H9 (cell line): Measurements from ENCODE around the gene NPAS2. TPM values are rescaled to one million over a fixed set of nuclear protein-coding genes. Genes with fewer than 3 reads are reported as not detected.

Experiments
- DNase-seq: peaks from one replicate; pipeline ENCODE4 v3.0.0-alpha.2; 2017
- H2AFZ ChIP-seq: one replicate; pipeline ENCODE4 v1.6.1; 2013; ENCODE audit warnings: mild to moderate bottlenecking, low read length, control low read depth, moderate library complexity
- H2AK5ac ChIP-seq: 2 replicates; pipeline ENCODE4 v1.6.1; 2013; ENCODE audit warnings: low read length, control low read depth, mixed read lengths; ENCODE audit not compliant: insufficient read length
- H2BK120ac ChIP-seq: one replicate; pipeline ENCODE4 v1.6.1; 2013; ENCODE audit warnings: low read depth, mild to moderate bottlenecking, low read length, control low read depth, inconsistent platforms; ENCODE audit not compliant: poor library complexity, severe bottlenecking
- H2BK12ac ChIP-seq: 2 replicates; pipeline ENCODE4 v1.6.1; 2013; ENCODE audit warnings: low read length, control low read depth, mixed read lengths, low read depth; ENCODE audit not compliant: insufficient read length
- H2BK15ac ChIP-seq: 2 replicates; pipeline ENCODE4 v1.6.1; 2013; ENCODE audit warnings: low read depth, low read length, control low read depth
- H2BK20ac ChIP-seq: one replicate; pipeline ENCODE4 v1.6.1; 2013; ENCODE audit warnings: low read depth, mild to moderate bottlenecking, low read length, control low read depth, inconsistent platforms; ENCODE audit not compliant: poor library complexity, severe bottlenecking
- H2BK5ac ChIP-seq: 2 replicates; pipeline ENCODE4 v1.6.1; 2013; ENCODE audit warnings: low read length, control low read depth, mixed read lengths; ENCODE audit not compliant: insufficient read length
- H3K14ac ChIP-seq: 2 replicates; pipeline ENCODE4 v1.6.1; 2013; ENCODE audit warnings: low read length, control low read depth; ENCODE audit not compliant: insufficient read depth
- H3K18ac ChIP-seq: 2 replicates; pipeline ENCODE4 v1.6.1; 2013; ENCODE audit warnings: low read depth, mild to moderate bottlenecking, mixed read lengths, low read length, control low read depth; ENCODE audit not compliant: insufficient read length
- H3K23ac ChIP-seq: 2 replicates; pipeline ENCODE4 v1.6.1; 2013; ENCODE audit warnings: low read length, control low read depth, mixed read lengths, low read depth; ENCODE audit not compliant: insufficient read length
- H3K23me2 ChIP-seq: 2 replicates; pipeline ENCODE4 v1.6.1; 2013; ENCODE audit warnings: low read depth, mild to moderate bottlenecking, mixed read lengths, low read length, control low read depth; ENCODE audit not compliant: insufficient read length, poor library complexity, severe bottlenecking
- H3K27ac ChIP-seq: 2 replicates; pipeline ENCODE4 v1.5.1; 2013; ENCODE audit warnings: low read length, control low read depth, mixed read lengths, low read depth; ENCODE audit not compliant: insufficient read length
- H3K27me3 ChIP-seq: 2 replicates; pipeline ENCODE4 v1.6.1; 2013; ENCODE audit warnings: low read length, control low read depth, inconsistent platforms; ENCODE audit not compliant: insufficient read depth
- H3K4ac ChIP-seq: 2 replicates; pipeline ENCODE4 v1.6.1; 2013; ENCODE audit warnings: low read depth, mild to moderate bottlenecking, control low read depth, inconsistent platforms, low read length, moderate library complexity
- H3K4me1 ChIP-seq: 2 replicates; pipeline ENCODE4 v1.6.1; 2013; ENCODE audit warnings: low read length, control low read depth, inconsistent platforms; ENCODE audit not compliant: insufficient read depth
- H3K4me2 ChIP-seq: 2 replicates; pipeline ENCODE4 v1.6.1; 2013; ENCODE audit warnings: low read length, control low read depth, mixed read lengths; ENCODE audit not compliant: insufficient read length, insufficient read depth
- H3K56ac ChIP-seq: 2 replicates; pipeline ENCODE4 v1.6.1; 2013; ENCODE audit warnings: low read depth, mild to moderate bottlenecking, mixed read lengths, low read length, control low read depth; ENCODE audit not compliant: insufficient read length
- H3K79me1 ChIP-seq: 2 replicates; pipeline ENCODE4 v1.6.1; 2013; ENCODE audit warnings: low read depth, mild to moderate bottlenecking, moderate library complexity, low read length, control low read depth, inconsistent platforms; ENCODE audit not compliant: insufficient read depth, poor library complexity, severe bottlenecking
- H3K79me2 ChIP-seq: 2 replicates; pipeline ENCODE4 v1.6.1; 2013; ENCODE audit warnings: low read length, control low read depth, inconsistent platforms; ENCODE audit not compliant: insufficient read depth
- H3K9ac ChIP-seq: 2 replicates; pipeline ENCODE4 v1.6.1; 2013; ENCODE audit warnings: low read length, control low read depth, mixed read lengths; ENCODE audit not compliant: insufficient read length; ENCODE audit errors: extremely low read depth
- H3K9me3 ChIP-seq: one replicate; pipeline ENCODE4 v1.6.1; 2013; ENCODE audit warnings: low read depth, low read length, inconsistent platforms; ENCODE audit not compliant: control insufficient read depth
- H3T11ph ChIP-seq: one replicate; pipeline ENCODE4 v1.6.1; 2013; ENCODE audit warnings: mild to moderate bottlenecking, low read length, control low read depth, inconsistent platforms
- H4K20me1 ChIP-seq: one replicate; pipeline ENCODE4 v1.6.1; 2013; ENCODE audit not compliant: control insufficient read depth, insufficient read length, insufficient read depth
- H4K5ac ChIP-seq: 2 replicates; pipeline ENCODE4 v1.6.1; 2013; ENCODE audit warnings: low read depth, mild to moderate bottlenecking, mixed read lengths, low read length, control low read depth; ENCODE audit not compliant: insufficient read length
- H4K8ac ChIP-seq: replicated peaks from 2 replicates; pipeline ENCODE4 v1.6.1; 2013; ENCODE audit warnings: low read length, control low read depth, mixed read lengths, low read depth; ENCODE audit not compliant: insufficient read length
- H4K91ac ChIP-seq: 2 replicates; pipeline ENCODE4 v1.6.1; 2013; ENCODE audit warnings: low read depth, mild to moderate bottlenecking, moderate library complexity, mixed read lengths, low read length, control low read depth; ENCODE audit not compliant: insufficient read length
- H3K27ac Mint-ChIP-seq, 3 experiments: 2 replicates in 2 of 3; 3 replicates in 1 of 3; pipeline ENCODE4 v1.8.0; 2020 to 2021; ENCODE audit warnings: mixed read lengths in 3 of 3, mild to moderate bottlenecking in 1 of 3, moderate library complexity in 1 of 3
- H3K27me3 Mint-ChIP-seq: 2 replicates; pipeline ENCODE4 v1.8.0; 2021; ENCODE audit warnings: low read depth, mild to moderate bottlenecking, moderate library complexity, mixed read lengths
- H3K36me3 Mint-ChIP-seq, 3 experiments: 2 replicates in 2 of 3; 3 replicates in 1 of 3; pipeline ENCODE4 v1.8.0; 2020 to 2021; ENCODE audit warnings: low read depth in 3 of 3, mixed read lengths in 3 of 3; ENCODE audit not compliant: insufficient read depth in 1 of 3
- H3K4me1 Mint-ChIP-seq, 2 experiments: 2 replicates each; pipeline ENCODE4 v1.8.0; 2020; ENCODE audit warnings: mixed read lengths in 2 of 2
- H3K4me3 Mint-ChIP-seq, 2 experiments: 2 replicates in 1 of 2; 3 replicates in 1 of 2; pipeline ENCODE4 v1.8.0; 2020 to 2021; ENCODE audit warnings: mild to moderate bottlenecking in 2 of 2, mixed read lengths in 2 of 2, moderate library complexity in 1 of 2
- H3K9me3 Mint-ChIP-seq, 2 experiments: 2 replicates in 1 of 2; 3 replicates in 1 of 2; pipeline ENCODE4 v1.8.0; 2020; ENCODE audit warnings: mild to moderate bottlenecking in 2 of 2, mixed read lengths in 2 of 2, moderate library complexity in 1 of 2
- CTCF ChIP-seq: fragments of 200-600 bp; sonication (generic); conservative IDR thresholded peaks from 3 replicates; pipeline ENCODE4 v1.8.0; 2021; ENCODE audit warnings: antibody characterized with exemption, mild to moderate bottlenecking
- WGBS: extraction: QIAGEN DNeasy Blood & Tissue Kit; methylation state at CpG from one replicate; pipeline ENCODE4 v1.1.7; 2013; ENCODE audit warnings: missing lambda C conversion rate, low lambda C conversion rate, mixed read lengths; ENCODE audit not compliant: insufficient read length; ENCODE audit errors: extremely low coverage; 5-methylcytosine and 5-hydroxymethylcytosine counted together
- total RNA-seq: library from RNA; stranded (reverse); gene quantifications from 2 replicates; pipeline ENCODE4 v1.2.1, GENCODE V29; 2021

Gene NPAS2
- total RNA-seq, 1 experiment from 2014 or later = 1.3 TPM

- Histone ChIP-seq H3K18ac (no peak overlapping the region), H4K91ac (no peak overlapping the region), H3K27ac (no peak overlapping the region), H3T11ph (no peak overlapping the region), H3K23ac (no peak overlapping the region), H3K4me2 (no peak overlapping the region), H3K4me1 (no peaks in the 10 kb centered on the region), H4K20me1 (no peaks in the 10 kb centered on the region), H3K79me2 (no peaks in the 10 kb centered on the region), H3K56ac (no peak overlapping the region), H2AFZ (no peak overlapping the region), H3K23me2 (no peaks in the 10 kb centered on the region), H4K5ac (no peak overlapping the region), H2BK5ac (no peak overlapping the region), H2BK20ac (no peak overlapping the region), H2AK5ac (no peak overlapping the region), H3K27me3 (no peaks in the 10 kb centered on the region), H2BK12ac (no peak overlapping the region), H3K4ac (no peak overlapping the region), H2BK120ac (no peak overlapping the region), H3K79me1 (no peaks in the 10 kb centered on the region), H3K9ac (no peak overlapping the region), H2BK15ac (no peak overlapping the region), H3K9me3 (no peaks in the 10 kb centered on the region), H4K8ac (no peak overlapping the region), H3K14ac (no peak overlapping the region)
- H3K9me3 Mint-ChIP-seq = no peaks in the 10 kb centered on the region
- H3K27me3 Mint-ChIP-seq = peaks cover 2% of the 10 kb centered on the region; the same call in 1 of the 2 replicates
- H3K36me3 Mint-ChIP-seq = no peaks in the 10 kb centered on the region; a peak in 1 of 7 replicates
- H3K27ac Mint-ChIP-seq = no peak overlapping the region
- peaks cover 2 to 14% of the 10 kb centered on the region in 2 experiments; a peak in 3 of 4 replicates for H3K4me1 Mint-ChIP-seq
- WGBS = no CpG with 5 or more reads among the region's 5 CpGs
- no peak overlapping the region for H3K4me3 Mint-ChIP-seq
- no peak for TF ChIP-seq CTCF
- DNase-seq = no peak
Measured at GRCh38 chr2:100991404-100991773, 171.4 kb downstream of the NPAS2 start.
